Measurements from ENCODE around the gene TAGAP.
A peak's percentile ranks its signal among the peaks of the same experiment; 100 is the strongest.
"Not testable (repeated sequence)": the region's sequence is repeated elsewhere in the genome, so short reads cannot be mapped to it uniquely, and the experiment has no call there.

The TAGAP gene

GRCh38 chr6:159038318-159038717 lies 6.5 kb downstream of the TAGAP start:
- not testable (repeated sequence) for H3K4me3 ChIP-seq (ENCODE audit: low read length in 2 of 2); H3K4me1 ChIP-seq (ENCODE audit: control insufficient read depth in 2 of 2, insufficient read depth in 2 of 2, low read length in 2 of 2); H3K9ac ChIP-seq (ENCODE audit: low read depth in 1 of 2, low read length in 2 of 2); H3K27ac ChIP-seq (ENCODE audit: low read depth in 2 of 2, low read length in 2 of 2); H3K27me3 ChIP-seq (ENCODE audit: control insufficient read depth in 2 of 2, insufficient read depth in 2 of 2, low read length in 2 of 2); H3K9me3 ChIP-seq (ENCODE audit: control insufficient read depth in 2 of 2, low read length in 2 of 2); H3K36me3 ChIP-seq (ENCODE audit: control insufficient read depth in 2 of 2, insufficient read depth in 2 of 2, low read length in 2 of 2)

- H3K9me3 ChIP-seq (ENCODE audit: control insufficient read depth in 2 of 2, low read length in 2 of 2): no peaks in the 10 kb centered on the region
- H3K4me3 ChIP-seq (ENCODE audit: low read length in 2 of 2): no peak overlapping the region
- H3K27ac ChIP-seq (ENCODE audit: low read depth in 2 of 2, low read length in 2 of 2): no peak overlapping the region
- H3K4me1 ChIP-seq (ENCODE audit: control insufficient read depth in 2 of 2, insufficient read depth in 2 of 2, low read length in 2 of 2): peaks cover 5% of the 10 kb centered on the region in 2 donors
- H3K27me3 ChIP-seq (ENCODE audit: control insufficient read depth in 2 of 2, insufficient read depth in 2 of 2, low read length in 2 of 2): no peaks in the 10 kb centered on the region
- peaks cover 0 to 8% of the 10 kb centered on the region in 2 donors for H3K36me3 ChIP-seq (ENCODE audit: control insufficient read depth in 2 of 2, insufficient read depth in 2 of 2, low read length in 2 of 2)
- H3K9ac ChIP-seq (ENCODE audit: low read depth in 1 of 2, low read length in 2 of 2): no peak overlapping the region
These were observed 7.0 kb downstream of the TAGAP start for GRCh38 chr6:159037756-159038290.

- Histone ChIP-seq H3K36me3 (ENCODE audit: control insufficient read depth in 2 of 2, insufficient read depth in 2 of 2, low read length in 2 of 2) (peaks cover 0 to 8% of the 10 kb centered on the region in 2 donors), H3K4me1 (ENCODE audit: control insufficient read depth in 2 of 2, insufficient read depth in 2 of 2, low read length in 2 of 2) (peaks cover 0 to under 1% of the 10 kb centered on the region in 2 donors), H3K9ac (ENCODE audit: low read depth in 1 of 2, low read length in 2 of 2) (no peak overlapping the region), H3K27ac (ENCODE audit: low read depth in 2 of 2, low read length in 2 of 2) (no peak overlapping the region), H3K27me3 (ENCODE audit: control insufficient read depth in 2 of 2, insufficient read depth in 2 of 2, low read length in 2 of 2) (no peaks in the 10 kb centered on the region), H3K4me3 (ENCODE audit: low read length in 2 of 2) (no peak overlapping the region), H3K9me3 (ENCODE audit: control insufficient read depth in 2 of 2, low read length in 2 of 2) (no peaks in the 10 kb centered on the region)
These were observed 8.1 kb downstream of the TAGAP start for GRCh38 chr6:159036673-159037072.

- H3K36me3 ChIP-seq (ENCODE audit: control insufficient read depth in 2 of 2, insufficient read depth in 2 of 2, low read length in 2 of 2): peaks cover 0 to 8% of the 10 kb centered on the region in 2 donors
- H3K27me3 ChIP-seq (ENCODE audit: control insufficient read depth in 2 of 2, insufficient read depth in 2 of 2, low read length in 2 of 2): no peaks in the 10 kb centered on the region
- H3K9me3 ChIP-seq (ENCODE audit: control insufficient read depth in 2 of 2, low read length in 2 of 2): no peaks in the 10 kb centered on the region
- H3K4me3 ChIP-seq (ENCODE audit: low read length in 2 of 2): no peak overlapping the region
- H3K9ac ChIP-seq (ENCODE audit: low read depth in 1 of 2, low read length in 2 of 2): no peak overlapping the region
- no peak overlapping the region for H3K27ac ChIP-seq (ENCODE audit: low read depth in 2 of 2, low read length in 2 of 2)
- H3K4me1 ChIP-seq (ENCODE audit: control insufficient read depth in 2 of 2, insufficient read depth in 2 of 2, low read length in 2 of 2): no peaks in the 10 kb centered on the region
These were observed 8.9 kb downstream of the TAGAP start for GRCh38 chr6:159035891-159036290.

- H3K9ac ChIP-seq (ENCODE audit: low read depth in 1 of 2, low read length in 2 of 2): no peak overlapping the region
- H3K36me3 ChIP-seq (ENCODE audit: control insufficient read depth in 2 of 2, insufficient read depth in 2 of 2, low read length in 2 of 2): peaks cover 0 to 8% of the 10 kb centered on the region in 2 donors
- no peaks in the 10 kb centered on the region for H3K4me1 ChIP-seq (ENCODE audit: control insufficient read depth in 2 of 2, insufficient read depth in 2 of 2, low read length in 2 of 2)
- H3K27me3 ChIP-seq (ENCODE audit: control insufficient read depth in 2 of 2, insufficient read depth in 2 of 2, low read length in 2 of 2): no peaks in the 10 kb centered on the region
- H3K9me3 ChIP-seq (ENCODE audit: control insufficient read depth in 2 of 2, low read length in 2 of 2): no peaks in the 10 kb centered on the region
- H3K27ac ChIP-seq (ENCODE audit: low read depth in 2 of 2, low read length in 2 of 2): peak overlapping the region; percentile 32 to 37
- no peak overlapping the region for H3K4me3 ChIP-seq (ENCODE audit: low read length in 2 of 2)
These were observed 11.4 kb downstream of the TAGAP start for GRCh38 chr6:159033160-159034049.

GRCh38 chr6:159031846-159032245 lies 12.9 kb downstream of the TAGAP start:
- H3K9ac ChIP-seq (ENCODE audit: low read depth in 1 of 2, low read length in 2 of 2): no peak overlapping the region

GRCh38 chr6:159030168-159030567 lies 14.6 kb downstream of the TAGAP start:
- no peaks in the 10 kb centered on the region for H3K27me3 ChIP-seq (ENCODE audit: control insufficient read depth in 2 of 2, insufficient read depth in 2 of 2, low read length in 2 of 2)
- H3K4me1 ChIP-seq (ENCODE audit: control insufficient read depth in 2 of 2, insufficient read depth in 2 of 2, low read length in 2 of 2): no peaks in the 10 kb centered on the region
- H3K27ac ChIP-seq (ENCODE audit: low read depth in 2 of 2, low read length in 2 of 2): no peak overlapping the region
- H3K4me3 ChIP-seq (ENCODE audit: low read length in 2 of 2): no peak overlapping the region
- no peaks in the 10 kb centered on the region for H3K9me3 ChIP-seq (ENCODE audit: control insufficient read depth in 2 of 2, low read length in 2 of 2)
- no peaks in the 10 kb centered on the region for H3K36me3 ChIP-seq (ENCODE audit: control insufficient read depth in 2 of 2, insufficient read depth in 2 of 2, low read length in 2 of 2)
- no peak overlapping the region for H3K9ac ChIP-seq (ENCODE audit: low read depth in 1 of 2, low read length in 2 of 2)

More at GRCh38 chr6:159031846-159032245, 12.9 kb downstream of the TAGAP start:
- no peak overlapping the region for H3K27ac ChIP-seq (ENCODE audit: low read depth in 2 of 2, low read length in 2 of 2)
- no peaks in the 10 kb centered on the region for H3K27me3 ChIP-seq (ENCODE audit: control insufficient read depth in 2 of 2, insufficient read depth in 2 of 2, low read length in 2 of 2)
- no peak overlapping the region for H3K4me3 ChIP-seq (ENCODE audit: low read length in 2 of 2)
- H3K9me3 ChIP-seq (ENCODE audit: control insufficient read depth in 2 of 2, low read length in 2 of 2): no peaks in the 10 kb centered on the region
- peaks cover 0 to 8% of the 10 kb centered on the region in 2 donors for H3K36me3 ChIP-seq (ENCODE audit: control insufficient read depth in 2 of 2, insufficient read depth in 2 of 2, low read length in 2 of 2)
- H3K4me1 ChIP-seq (ENCODE audit: control insufficient read depth in 2 of 2, insufficient read depth in 2 of 2, low read length in 2 of 2): no peaks in the 10 kb centered on the region

GRCh38 chr6:159025224-159025623 lies 19.6 kb downstream of the TAGAP start:
- not testable (repeated sequence) for H3K27ac ChIP-seq (ENCODE audit: low read depth in 2 of 2, low read length in 2 of 2); H3K27me3 ChIP-seq (ENCODE audit: control insufficient read depth in 2 of 2, insufficient read depth in 2 of 2, low read length in 2 of 2); H3K9ac ChIP-seq (ENCODE audit: low read depth in 1 of 2, low read length in 2 of 2); H3K9me3 ChIP-seq (ENCODE audit: control insufficient read depth in 2 of 2, low read length in 2 of 2); H3K4me3 ChIP-seq (ENCODE audit: low read length in 2 of 2); H3K36me3 ChIP-seq (ENCODE audit: control insufficient read depth in 2 of 2, insufficient read depth in 2 of 2, low read length in 2 of 2); H3K4me1 ChIP-seq (ENCODE audit: control insufficient read depth in 2 of 2, insufficient read depth in 2 of 2, low read length in 2 of 2)

- H3K36me3 ChIP-seq (ENCODE audit: control insufficient read depth in 2 of 2, insufficient read depth in 2 of 2, low read length in 2 of 2): no peaks in the 10 kb centered on the region
- no peaks in the 10 kb centered on the region for H3K27me3 ChIP-seq (ENCODE audit: control insufficient read depth in 2 of 2, insufficient read depth in 2 of 2, low read length in 2 of 2)
- no peaks in the 10 kb centered on the region for H3K4me1 ChIP-seq (ENCODE audit: control insufficient read depth in 2 of 2, insufficient read depth in 2 of 2, low read length in 2 of 2)
- H3K4me3 ChIP-seq (ENCODE audit: low read length in 2 of 2): no peak overlapping the region
- H3K9ac ChIP-seq (ENCODE audit: low read depth in 1 of 2, low read length in 2 of 2): no peak overlapping the region
- H3K27ac ChIP-seq (ENCODE audit: low read depth in 2 of 2, low read length in 2 of 2): no peak overlapping the region
- H3K9me3 ChIP-seq (ENCODE audit: control insufficient read depth in 2 of 2, low read length in 2 of 2): peaks cover 3 to 5% of the 10 kb centered on the region in 2 donors
These were observed 20.9 kb downstream of the TAGAP start for GRCh38 chr6:159023893-159024292.

- Histone ChIP-seq H3K4me1 (ENCODE audit: control insufficient read depth in 2 of 2, insufficient read depth in 2 of 2, low read length in 2 of 2) (no peaks in the 10 kb centered on the region), H3K27ac (ENCODE audit: low read depth in 2 of 2, low read length in 2 of 2) (no peak overlapping the region), H3K27me3 (ENCODE audit: control insufficient read depth in 2 of 2, insufficient read depth in 2 of 2, low read length in 2 of 2) (no peaks in the 10 kb centered on the region), H3K4me3 (ENCODE audit: low read length in 2 of 2) (no peak overlapping the region), H3K36me3 (ENCODE audit: control insufficient read depth in 2 of 2, insufficient read depth in 2 of 2, low read length in 2 of 2) (no peaks in the 10 kb centered on the region), H3K9me3 (ENCODE audit: control insufficient read depth in 2 of 2, low read length in 2 of 2) (peaks cover 3% of the 10 kb centered on the region in 2 donors), H3K9ac (ENCODE audit: low read depth in 1 of 2, low read length in 2 of 2) (no peak overlapping the region)
These were observed 24.8 kb downstream of the TAGAP start for GRCh38 chr6:159020011-159020410.

Measured in mucosa of rectum (tissue), 2 donors.